Endothelial cell (in vitro differentiated cells): ENCODE results near the gene RAB29. TPM values are rescaled to one million over a fixed set of nuclear protein-coding genes. Genes with fewer than 3 reads are reported as not detected.

Experiments
- DNase-seq: peaks from one replicate; pipeline ENCODE4 v3.0.0; 2021; ENCODE audit warnings: low spot score
- H3K27ac Mint-ChIP-seq: one replicate; pipeline ENCODE4 v1.8.0; 2021; ENCODE audit warnings: mixed read lengths, inconsistent platforms; ENCODE audit not compliant: unreplicated experiment
- H3K27me3 Mint-ChIP-seq: one replicate; pipeline ENCODE4 v1.8.0; 2021; ENCODE audit warnings: mild to moderate bottlenecking, moderate library complexity, mixed read lengths, inconsistent platforms; ENCODE audit not compliant: unreplicated experiment
- H3K36me3 Mint-ChIP-seq: one replicate; pipeline ENCODE4 v1.8.0; 2021; ENCODE audit warnings: mild to moderate bottlenecking, low read depth, mixed read lengths, inconsistent platforms; ENCODE audit not compliant: unreplicated experiment
- H3K4me1 Mint-ChIP-seq: one replicate; pipeline ENCODE4 v1.8.0; 2021; ENCODE audit warnings: mild to moderate bottlenecking, mixed read lengths, inconsistent platforms; ENCODE audit not compliant: unreplicated experiment
- H3K4me3 Mint-ChIP-seq: one replicate; pipeline ENCODE4 v1.8.0; 2021; ENCODE audit warnings: mild to moderate bottlenecking, mixed read lengths, inconsistent platforms; ENCODE audit not compliant: unreplicated experiment
- H3K9me3 Mint-ChIP-seq: one replicate; pipeline ENCODE4 v1.8.0; 2021; ENCODE audit warnings: mixed read lengths, inconsistent platforms; ENCODE audit not compliant: unreplicated experiment
- total RNA-seq: library from RNA; stranded (reverse); fragmentation: NEBNext Ultra II Directional; extraction: Animal tissue kit (Norgen Biotek cat#: 25700); gene quantifications from one replicate; pipeline ENCODE4 v1.2.1, GENCODE V29; 2021; ENCODE audit not compliant: unreplicated experiment
- TF ChIP-seq, protein P1 (sequence below): fragments of 200-600 bp; sonication (generic); IDR thresholded peaks from one replicate; pipeline ENCODE4 v1.5.0; 2021; ENCODE audit warnings: antibody characterized with exemption; ENCODE audit not compliant: unreplicated experiment

Gene RAB29
- total RNA-seq, 1 donor from 2014 or later, result 19.4 TPM

DNA sequence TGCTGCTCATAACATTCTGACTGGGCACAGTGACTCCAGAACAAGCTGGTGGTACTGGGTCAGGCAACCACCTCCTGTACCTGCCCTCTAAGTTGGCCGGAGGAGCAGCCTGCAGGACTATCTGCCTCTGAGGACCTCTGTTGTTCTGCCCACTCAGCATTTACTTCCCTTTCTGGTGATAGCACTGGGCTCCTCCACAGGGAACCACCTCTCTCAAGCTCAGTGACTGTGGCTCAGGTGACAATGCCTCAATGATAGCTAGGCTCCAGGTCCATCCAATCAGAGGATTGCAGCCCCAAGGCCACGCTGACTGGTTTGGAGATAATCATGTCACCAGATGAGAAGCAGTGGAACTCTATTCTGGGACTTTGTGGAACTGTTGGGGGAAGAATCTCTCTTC lies 21.9 kb upstream of the RAB29 start:
- no peak overlapping the region for H3K27ac Mint-ChIP-seq
- no peaks in the 10 kb centered on the region for H3K4me1 Mint-ChIP-seq
- no peak overlapping the region for H3K4me3 Mint-ChIP-seq
- H3K36me3 Mint-ChIP-seq, result peaks cover 24% of the 10 kb centered on the region
- TF ChIP-seq, protein P1, sequence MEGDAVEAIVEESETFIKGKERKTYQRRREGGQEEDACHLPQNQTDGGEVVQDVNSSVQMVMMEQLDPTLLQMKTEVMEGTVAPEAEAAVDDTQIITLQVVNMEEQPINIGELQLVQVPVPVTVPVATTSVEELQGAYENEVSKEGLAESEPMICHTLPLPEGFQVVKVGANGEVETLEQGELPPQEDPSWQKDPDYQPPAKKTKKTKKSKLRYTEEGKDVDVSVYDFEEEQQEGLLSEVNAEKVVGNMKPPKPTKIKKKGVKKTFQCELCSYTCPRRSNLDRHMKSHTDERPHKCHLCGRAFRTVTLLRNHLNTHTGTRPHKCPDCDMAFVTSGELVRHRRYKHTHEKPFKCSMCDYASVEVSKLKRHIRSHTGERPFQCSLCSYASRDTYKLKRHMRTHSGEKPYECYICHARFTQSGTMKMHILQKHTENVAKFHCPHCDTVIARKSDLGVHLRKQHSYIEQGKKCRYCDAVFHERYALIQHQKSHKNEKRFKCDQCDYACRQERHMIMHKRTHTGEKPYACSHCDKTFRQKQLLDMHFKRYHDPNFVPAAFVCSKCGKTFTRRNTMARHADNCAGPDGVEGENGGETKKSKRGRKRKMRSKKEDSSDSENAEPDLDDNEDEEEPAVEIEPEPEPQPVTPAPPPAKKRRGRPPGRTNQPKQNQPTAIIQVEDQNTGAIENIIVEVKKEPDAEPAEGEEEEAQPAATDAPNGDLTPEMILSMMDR, result no peak
- no peak for DNase-seq
- no peaks in the 10 kb centered on the region for H3K27me3 Mint-ChIP-seq
- H3K9me3 Mint-ChIP-seq, result no peaks in the 10 kb centered on the region

DNA sequence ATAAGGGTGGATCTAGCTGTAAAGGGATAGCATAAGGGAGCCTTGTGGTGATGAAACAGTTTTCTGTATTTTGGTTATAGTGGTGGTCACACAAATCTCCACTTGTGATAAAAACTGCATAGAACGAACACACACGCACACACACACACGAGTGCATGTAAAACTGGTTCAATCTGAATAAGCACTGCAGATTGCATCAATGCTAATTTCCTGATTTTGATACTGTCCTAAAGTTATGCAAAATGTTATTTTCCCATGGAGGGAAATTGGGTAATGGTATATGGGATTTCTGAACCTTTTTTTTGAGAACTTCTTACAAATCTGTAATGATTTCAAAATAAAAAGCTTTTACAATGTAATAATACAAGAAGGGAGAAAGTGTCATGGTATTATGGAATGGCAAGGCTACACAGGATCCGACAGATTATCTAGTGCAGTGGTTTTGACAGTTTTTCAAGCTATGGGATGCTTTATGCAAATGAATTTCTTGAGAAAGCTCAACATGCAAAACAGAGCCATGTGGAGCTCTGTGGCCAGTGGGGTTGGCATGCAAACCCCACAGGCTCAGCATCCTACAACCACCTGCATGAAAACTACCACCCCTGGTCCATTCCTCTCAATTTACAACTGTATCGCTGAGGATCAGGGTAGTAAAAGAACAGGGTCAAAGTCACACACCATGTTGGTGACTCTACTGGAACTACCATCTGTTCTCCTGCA lies 18.9 kb upstream of the RAB29 start:
- peaks cover 28% of the 10 kb centered on the region for H3K36me3 Mint-ChIP-seq
- H3K27me3 Mint-ChIP-seq, result peaks cover 1% of the 10 kb centered on the region
- no peak for DNase-seq
- H3K27ac Mint-ChIP-seq, result no peak overlapping the region
- TF ChIP-seq, protein P1, result no peak
- no peaks in the 10 kb centered on the region for H3K4me1 Mint-ChIP-seq
- H3K9me3 Mint-ChIP-seq, result no peaks in the 10 kb centered on the region
- no peak overlapping the region for H3K4me3 Mint-ChIP-seq

DNA sequence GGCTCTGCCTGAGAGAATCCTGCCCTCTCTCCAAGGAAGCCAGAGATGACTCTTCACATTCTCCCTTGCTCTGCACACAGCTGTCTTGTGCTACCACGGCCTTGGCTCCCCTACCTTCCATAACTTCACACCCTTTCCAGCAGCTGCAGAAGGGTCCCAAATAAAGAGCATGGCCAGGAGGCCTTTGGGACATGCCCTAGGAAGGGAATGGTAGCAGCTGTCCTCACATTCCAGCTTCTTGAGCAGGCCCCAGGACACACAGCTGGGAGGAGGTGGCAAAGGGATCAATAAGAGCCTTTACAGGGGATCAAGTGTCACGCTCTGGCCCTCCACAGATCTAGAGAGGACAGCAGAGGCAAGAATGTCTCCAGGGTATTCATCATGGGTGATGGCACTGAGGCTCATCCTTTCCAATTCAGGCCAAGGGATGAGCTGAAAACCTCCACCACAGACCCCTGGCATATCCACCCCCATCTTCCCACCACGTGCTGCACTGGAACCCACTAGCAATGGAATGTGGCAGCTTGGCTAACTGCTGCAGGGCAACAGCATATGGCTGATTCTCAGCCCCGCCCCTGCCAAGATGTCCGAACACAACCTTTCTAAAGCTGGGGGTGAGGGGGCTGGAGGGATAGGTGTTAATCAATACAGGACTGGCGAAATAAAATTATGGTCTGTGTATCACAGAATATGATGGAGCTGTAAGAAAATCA lies 17.8 kb upstream of the RAB29 start:
- peaks cover 20% of the 10 kb centered on the region for H3K36me3 Mint-ChIP-seq
- no peaks in the 10 kb centered on the region for H3K9me3 Mint-ChIP-seq
- TF ChIP-seq, protein P1, result no peak
- H3K4me3 Mint-ChIP-seq, result no peak overlapping the region
- H3K27ac Mint-ChIP-seq, result no peak overlapping the region
- no peaks in the 10 kb centered on the region for H3K4me1 Mint-ChIP-seq
- H3K27me3 Mint-ChIP-seq, result peaks cover 1% of the 10 kb centered on the region
- no peak for DNase-seq

DNA sequence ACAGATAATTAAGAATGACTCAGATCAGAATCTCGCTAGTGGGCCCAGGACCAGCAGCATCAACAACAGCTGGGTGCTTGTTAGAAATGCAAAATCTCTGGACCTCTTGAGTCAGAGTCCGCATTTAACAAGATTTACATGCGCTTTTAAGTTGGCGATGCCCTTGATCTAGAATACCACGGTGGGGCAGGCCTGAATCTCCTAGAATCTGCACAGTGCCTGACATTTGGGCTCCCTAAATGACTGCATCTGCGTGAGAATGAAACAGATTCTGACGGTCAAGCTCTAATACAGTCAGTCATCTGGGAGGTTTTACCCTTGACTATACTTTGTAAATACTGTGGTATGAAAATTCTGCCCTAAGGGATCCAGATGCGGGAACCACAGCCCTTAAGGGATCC lies 17.2 kb upstream of the RAB29 start:
- Mint-ChIP-seq H3K27ac (no peak overlapping the region), H3K36me3 (peaks cover 14% of the 10 kb centered on the region), H3K9me3 (no peaks in the 10 kb centered on the region), H3K4me1 (peaks cover 5% of the 10 kb centered on the region), H3K27me3 (peaks cover 1% of the 10 kb centered on the region), H3K4me3 (no peak overlapping the region)
- TF ChIP-seq, protein P1, result no peak
- no peak for DNase-seq
